K562 (cell line): ENCODE measurements around the gene CEP192. TPM values are rescaled to one million over a fixed set of nuclear protein-coding genes. Genes with fewer than 3 reads are reported as not detected.

Source experiments
- ATAC-seq: fragments of 200-7000 bp; cut with Tn5 transposase; 3 replicates; pipeline ENCODE4 v1.9.1; 2020; ENCODE audit warnings: moderate library complexity
- BruUV-seq: library from RNA; stranded (reverse); fragments of 400-500 nt; replicated peaks from 2 replicates; lab custom pipeline; 2021; lab: Mats Ljungman, UMichigan
- CTCF ChIA-PET: fragments of 300-600 bp; formaldehyde crosslinking; extraction: SDS; loops from one replicate; lab custom pipeline; 2021; ENCODE audit warnings: low intra/inter-chr PET ratio; lab: Yijun Ruan, JAX
- POLR2A ChIA-PET: fragments of 300-600, 350-650 bp; sonication (Branson Sonifier 250); formaldehyde crosslinking; extraction: SDS; loops from one replicate; lab custom pipeline; 2021; ENCODE audit warnings: antibody characterized with exemption, inconsistent platforms; lab: Yijun Ruan, JAX
- DNase-seq, 4 experiments: peaks; one replicate each; pipeline versions ENCODE4 v3.0.0 to v3.0.0-alpha.2; 2011 to 2018; ENCODE audit warnings: low spot score in 3 of 4, mixed read lengths in 3 of 4; ENCODE audit errors: extremely low read depth in 1 of 4
- FAIRE-seq: peaks from 2 replicates; lab custom pipeline; 2011; peaks lifted over from hg19 to GRCh38; lab: Jason Lieb, UNC
- H2AFZ ChIP-seq: 2 replicates; pipeline ENCODE4 v1.6.0; 2011; ENCODE audit warnings: low read depth, low read length, control low read depth, inconsistent platforms
- H3K27ac ChIP-seq: fragments of 200-600 bp; 3 replicates; pipeline ENCODE4 v1.8.0; 2011; ENCODE audit warnings: low read depth, mild to moderate bottlenecking, control low read depth, inconsistent platforms, low read length, moderate library complexity, mixed read lengths; ENCODE audit errors: extremely low read depth
- H3K27me3 ChIP-seq, 2 experiments: fragments of 300-600 bp in 1 of 2; 2 replicates in 1 of 2; 3 replicates in 1 of 2; pipeline versions ENCODE4 v1.6.0 to v1.8.0; 2011; ENCODE audit warnings: inconsistent platforms in 2 of 2, low read length in 2 of 2, mild to moderate bottlenecking in 1 of 2, mixed read lengths in 1 of 2, moderate library complexity in 1 of 2; ENCODE audit not compliant: control insufficient read depth in 2 of 2, insufficient read depth in 2 of 2
- H3K36me3 ChIP-seq: fragments of 300-600 bp; 3 replicates; pipeline ENCODE4 v1.8.0; 2011; ENCODE audit warnings: mild to moderate bottlenecking, low read length, inconsistent platforms; ENCODE audit not compliant: control insufficient read depth, insufficient read depth
- H3K4me1 ChIP-seq, 2 experiments: fragments of 200-600 bp in 1 of 2; replicated peaks in 1 of 2; 2 replicates in 1 of 2; 3 replicates in 1 of 2; pipeline versions ENCODE4 v1.5.1 to v1.8.0; 2011; ENCODE audit warnings: inconsistent platforms in 2 of 2, low read length in 2 of 2, mild to moderate bottlenecking in 1 of 2, mixed read lengths in 1 of 2, moderate library complexity in 1 of 2; ENCODE audit not compliant: control insufficient read depth in 2 of 2, insufficient read depth in 2 of 2
- H3K4me2 ChIP-seq: 2 replicates; pipeline ENCODE4 v1.6.1; 2011; ENCODE audit warnings: low read length, control low read depth, inconsistent platforms, mixed read lengths; ENCODE audit not compliant: insufficient read depth
- H3K4me3 ChIP-seq: fragments of 200-600 bp; sonication (generic), shearing (Covaris generic); 2 replicates; pipeline ENCODE4 v1.5.1; 2016; ENCODE audit warnings: control low read depth, inconsistent platforms
- H3K79me2 ChIP-seq: fragments of 200-600 bp; 3 replicates; pipeline ENCODE4 v1.8.0; 2011; ENCODE audit warnings: low read length, inconsistent platforms; ENCODE audit not compliant: control insufficient read depth, insufficient read depth
- H3K9ac ChIP-seq, 2 experiments: 2 replicates each; pipeline versions ENCODE4 v1.6.0 to v1.6.1; 2011; ENCODE audit warnings: low read depth in 2 of 2, low read length in 2 of 2, control low read depth in 1 of 2, inconsistent platforms in 1 of 2, mild to moderate bottlenecking in 1 of 2, mixed read lengths in 1 of 2; ENCODE audit not compliant: insufficient read depth in 1 of 2
- H3K9me1 ChIP-seq: one replicate; pipeline ENCODE4 v1.6.0; 2011; ENCODE audit warnings: inconsistent platforms, mild to moderate bottlenecking, low read length, moderate library complexity; ENCODE audit not compliant: control insufficient read depth, insufficient read depth
- H3K9me3 ChIP-seq: replicated peaks from 2 replicates; pipeline ENCODE4 v1.5.1; 2011; ENCODE audit warnings: low read depth, low read length, inconsistent platforms; ENCODE audit not compliant: control insufficient read depth, insufficient read depth
- H4K20me1 ChIP-seq: replicated peaks from 2 replicates; pipeline ENCODE4 v1.6.1; 2011; ENCODE audit warnings: low read length, inconsistent platforms, mixed read lengths; ENCODE audit not compliant: control insufficient read depth, insufficient read depth
- SMC3 ChIP-seq: conservative IDR thresholded peaks from 2 replicates; pipeline ENCODE4 v1.6.1; 2011; ENCODE audit warnings: low read depth, low read length, improper control_type of control experiment; ENCODE audit not compliant: insufficient read depth
- WGBS: fragments of 100-300 bp; shearing (Covaris generic); methylation state at CpG from one replicate; pipeline ENCODE4 v1.1.6; 2016; ENCODE audit warnings: low coverage, mixed read lengths; ENCODE audit not compliant: insufficient coverage; ENCODE audit errors: missing lambda C conversion rate; 5-methylcytosine and 5-hydroxymethylcytosine counted together
- in situ Hi-C: fragments of 300-500 bp; cut with MboI; formaldehyde crosslinking; loops from 4 replicates; pipeline ENCODE4 v1.15.0; 2018; ENCODE audit warnings: inconsistent platforms, mixed read lengths
- intact Hi-C: fragments of 100-400 bp; cut with micrococcal nuclease; formaldehyde crosslinking; loops from 2 replicates; pipeline ENCODE4 v1.14.2; 2022
- polyA plus RNA-seq, 8 experiments: library from polyadenylated mRNA; depleted of rRNA in 4 of 8; stranded (reverse) in 5 of 8; unstranded in 3 of 8; fragments of >200 nt; fragmentation: Nextera tagmentation in 2 of 8; fragmentation: Illumina TruSeq in 1 of 8; extraction: Ambion mirVana in 2 of 8; extraction: Trizol in 1 of 8; gene quantifications; 2 replicates each; pipeline versions ENCODE4 v1.2.1 to v1.2.3, GENCODE V29; 2011 to 2014; ENCODE audit warnings: inconsistent platforms in 1 of 8, missing spikeins in 1 of 8
- total RNA-seq, 7 experiments: library from RNA; depleted of rRNA in 6 of 7; stranded (reverse); fragments of >200 nt in 6 of 7; fragmentation: Illumina TruSeq in 2 of 7; extraction: Trizol in 2 of 7; gene quantifications; 2 replicates each; pipeline versions ENCODE4 v1.2.1 to v1.2.3, GENCODE V29; 2011 to 2021; ENCODE audit warnings: low replicate concordance in 1 of 7
- TF ChIP-seq, protein P1 (sequence below): fragments of 150-350 bp; IDR thresholded peaks from 2 replicates; pipeline ENCODE4 v1.6.1; 2014; ENCODE audit warnings: low read depth, mild to moderate bottlenecking, low read length, borderline replicate concordance
- TF ChIP-seq, protein P2 (sequence below): fragments of 450-650 bp; IDR thresholded peaks from one replicate; pipeline ENCODE4 v1.6.1; 2018; ENCODE audit warnings: mild to moderate bottlenecking, moderate library complexity; ENCODE audit not compliant: partially characterized antibody
- TF ChIP-seq, protein P3 (sequence below), 2 experiments: fragments of 450-650 bp in 1 of 2; sonication (generic) in 1 of 2; formaldehyde crosslinking in 1 of 2; IDR thresholded peaks; 2 replicates each; pipeline versions ENCODE4 v1.7.1 to v1.9.0; 2016 to 2022; ENCODE audit warnings: inconsistent platforms in 1 of 2, mild to moderate bottlenecking in 1 of 2, missing genetic modification reagents in 1 of 2

Gene CEP192
- total and polyA plus RNA-seq, 9 of the 15 experiments (the other 6 are each of a cell fraction or from before 2014, with no cell fraction given), result 14.4 to 54.4 (median 35.8) TPM

DNA sequence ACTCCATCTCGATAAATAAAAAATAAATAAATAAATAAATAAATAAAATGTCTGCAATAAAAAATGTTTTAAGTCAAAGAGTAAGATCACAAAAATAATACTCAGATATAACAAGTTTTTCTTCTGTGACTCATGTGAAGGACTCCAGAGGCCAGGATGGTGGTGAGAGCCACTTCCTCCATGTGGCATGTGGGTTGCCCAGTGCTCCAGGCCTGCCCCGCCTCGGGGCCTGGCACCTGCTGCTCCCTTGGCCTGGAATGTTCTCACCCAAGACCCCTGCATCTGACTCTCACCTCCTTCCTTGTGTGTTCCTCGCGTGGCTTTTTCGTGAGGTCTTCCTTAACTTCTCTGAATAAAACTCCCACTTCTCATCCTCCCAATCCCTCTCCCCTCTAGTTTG is 150.0 kb downstream of the CEP192 start:
- no peak for DNase-seq
- BruUV-seq, result no TSS peak
- no peaks in the 10 kb centered on the region for H3K36me3 ChIP-seq
- WGBS, result 28% methylated on average over 6 of the region's 6 CpGs
- no peak overlapping the region for H3K4me2 ChIP-seq
- intact Hi-C loops (no loop called here), in situ Hi-C loops (no loop called here)
- H3K4me1 ChIP-seq, result peaks cover 0 to 15% of the 10 kb centered on the region in 2 experiments; a peak in 1 of 5 replicates
- H4K20me1 ChIP-seq, result no peaks in the 10 kb centered on the region
- no peak overlapping the region for H3K27ac ChIP-seq
- H3K9me3 ChIP-seq, result peaks cover 11% of the 10 kb centered on the region
- no peak overlapping the region for H2AFZ ChIP-seq
- no peaks in the 10 kb centered on the region for H3K9me1 ChIP-seq
- POLR2A ChIA-PET, result no interaction called here
- H3K4me3 ChIP-seq, result no peak overlapping the region
- CTCF ChIA-PET, result no interaction called here
- no peak for FAIRE-seq
- no peak overlapping the region for H3K9ac ChIP-seq
- H3K79me2 ChIP-seq, result no peaks in the 10 kb centered on the region
- H3K27me3 ChIP-seq, result no peaks in the 10 kb centered on the region
- no peak for ATAC-seq
- TF ChIP-seq, protein P1, sequence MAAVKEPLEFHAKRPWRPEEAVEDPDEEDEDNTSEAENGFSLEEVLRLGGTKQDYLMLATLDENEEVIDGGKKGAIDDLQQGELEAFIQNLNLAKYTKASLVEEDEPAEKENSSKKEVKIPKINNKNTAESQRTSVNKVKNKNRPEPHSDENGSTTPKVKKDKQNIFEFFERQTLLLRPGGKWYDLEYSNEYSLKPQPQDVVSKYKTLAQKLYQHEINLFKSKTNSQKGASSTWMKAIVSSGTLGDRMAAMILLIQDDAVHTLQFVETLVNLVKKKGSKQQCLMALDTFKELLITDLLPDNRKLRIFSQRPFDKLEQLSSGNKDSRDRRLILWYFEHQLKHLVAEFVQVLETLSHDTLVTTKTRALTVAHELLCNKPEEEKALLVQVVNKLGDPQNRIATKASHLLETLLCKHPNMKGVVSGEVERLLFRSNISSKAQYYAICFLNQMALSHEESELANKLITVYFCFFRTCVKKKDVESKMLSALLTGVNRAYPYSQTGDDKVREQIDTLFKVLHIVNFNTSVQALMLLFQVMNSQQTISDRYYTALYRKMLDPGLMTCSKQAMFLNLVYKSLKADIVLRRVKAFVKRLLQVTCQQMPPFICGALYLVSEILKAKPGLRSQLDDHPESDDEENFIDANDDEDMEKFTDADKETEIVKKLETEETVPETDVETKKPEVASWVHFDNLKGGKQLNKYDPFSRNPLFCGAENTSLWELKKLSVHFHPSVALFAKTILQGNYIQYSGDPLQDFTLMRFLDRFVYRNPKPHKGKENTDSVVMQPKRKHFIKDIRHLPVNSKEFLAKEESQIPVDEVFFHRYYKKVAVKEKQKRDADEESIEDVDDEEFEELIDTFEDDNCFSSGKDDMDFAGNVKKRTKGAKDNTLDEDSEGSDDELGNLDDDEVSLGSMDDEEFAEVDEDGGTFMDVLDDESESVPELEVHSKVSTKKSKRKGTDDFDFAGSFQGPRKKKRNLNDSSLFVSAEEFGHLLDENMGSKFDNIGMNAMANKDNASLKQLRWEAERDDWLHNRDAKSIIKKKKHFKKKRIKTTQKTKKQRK, result no peak
- TF ChIP-seq, protein P2, sequence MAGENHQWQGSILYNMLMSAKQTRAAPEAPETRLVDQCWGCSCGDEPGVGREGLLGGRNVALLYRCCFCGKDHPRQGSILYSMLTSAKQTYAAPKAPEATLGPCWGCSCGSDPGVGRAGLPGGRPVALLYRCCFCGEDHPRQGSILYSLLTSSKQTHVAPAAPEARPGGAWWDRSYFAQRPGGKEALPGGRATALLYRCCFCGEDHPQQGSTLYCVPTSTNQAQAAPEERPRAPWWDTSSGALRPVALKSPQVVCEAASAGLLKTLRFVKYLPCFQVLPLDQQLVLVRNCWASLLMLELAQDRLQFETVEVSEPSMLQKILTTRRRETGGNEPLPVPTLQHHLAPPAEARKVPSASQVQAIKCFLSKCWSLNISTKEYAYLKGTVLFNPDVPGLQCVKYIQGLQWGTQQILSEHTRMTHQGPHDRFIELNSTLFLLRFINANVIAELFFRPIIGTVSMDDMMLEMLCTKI, result no peak
- TF ChIP-seq SMC3, result no peak
- TF ChIP-seq, protein P3, sequence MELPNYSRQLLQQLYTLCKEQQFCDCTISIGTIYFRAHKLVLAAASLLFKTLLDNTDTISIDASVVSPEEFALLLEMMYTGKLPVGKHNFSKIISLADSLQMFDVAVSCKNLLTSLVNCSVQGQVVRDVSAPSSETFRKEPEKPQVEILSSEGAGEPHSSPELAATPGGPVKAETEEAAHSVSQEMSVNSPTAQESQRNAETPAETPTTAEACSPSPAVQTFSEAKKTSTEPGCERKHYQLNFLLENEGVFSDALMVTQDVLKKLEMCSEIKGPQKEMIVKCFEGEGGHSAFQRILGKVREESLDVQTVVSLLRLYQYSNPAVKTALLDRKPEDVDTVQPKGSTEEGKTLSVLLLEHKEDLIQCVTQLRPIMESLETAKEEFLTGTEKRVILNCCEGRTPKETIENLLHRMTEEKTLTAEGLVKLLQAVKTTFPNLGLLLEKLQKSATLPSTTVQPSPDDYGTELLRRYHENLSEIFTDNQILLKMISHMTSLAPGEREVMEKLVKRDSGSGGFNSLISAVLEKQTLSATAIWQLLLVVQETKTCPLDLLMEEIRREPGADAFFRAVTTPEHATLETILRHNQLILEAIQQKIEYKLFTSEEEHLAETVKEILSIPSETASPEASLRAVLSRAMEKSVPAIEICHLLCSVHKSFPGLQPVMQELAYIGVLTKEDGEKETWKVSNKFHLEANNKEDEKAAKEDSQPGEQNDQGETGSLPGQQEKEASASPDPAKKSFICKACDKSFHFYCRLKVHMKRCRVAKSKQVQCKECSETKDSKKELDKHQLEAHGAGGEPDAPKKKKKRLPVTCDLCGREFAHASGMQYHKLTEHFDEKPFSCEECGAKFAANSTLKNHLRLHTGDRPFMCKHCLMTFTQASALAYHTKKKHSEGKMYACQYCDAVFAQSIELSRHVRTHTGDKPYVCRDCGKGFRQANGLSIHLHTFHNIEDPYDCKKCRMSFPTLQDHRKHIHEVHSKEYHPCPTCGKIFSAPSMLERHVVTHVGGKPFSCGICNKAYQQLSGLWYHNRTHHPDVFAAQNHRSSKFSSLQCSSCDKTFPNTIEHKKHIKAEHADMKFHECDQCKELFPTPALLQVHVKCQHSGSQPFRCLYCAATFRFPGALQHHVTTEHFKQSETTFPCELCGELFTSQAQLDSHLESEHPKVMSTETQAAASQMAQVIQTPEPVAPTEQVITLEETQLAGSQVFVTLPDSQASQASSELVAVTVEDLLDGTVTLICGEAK (IDR thresholded peaks at IDR 0.05), result no peak
- TF ChIP-seq, protein P3 (CRISPR knock-in tag; IDR thresholded peaks at IDR 0.05), result no peak
